H7 (cell line): Measurements from ENCODE around the gene FMN2. TPM values are rescaled to one million over a fixed set of nuclear protein-coding genes. Genes with fewer than 3 reads are reported as not detected.

Source experiments
- DNase-seq: peaks from one replicate; pipeline ENCODE4 v3.0.0; 2012
- H3K27me3 ChIP-seq: 2 replicates; pipeline ENCODE4 v1.6.0; 2011; ENCODE audit warnings: mild to moderate bottlenecking, low read length; ENCODE audit not compliant: control insufficient read depth, insufficient read depth
- H3K36me3 ChIP-seq: replicated peaks from 2 replicates; pipeline ENCODE4 v1.5.1; 2011; ENCODE audit warnings: low read length; ENCODE audit not compliant: control insufficient read depth, insufficient read depth
- H3K4me3 ChIP-seq: 2 replicates; pipeline ENCODE4 v1.5.1; 2011; ENCODE audit warnings: low read depth, mild to moderate bottlenecking, control low read depth, low read length, moderate library complexity; ENCODE audit not compliant: insufficient read depth
- total RNA-seq: library from RNA; depleted of rRNA; stranded (reverse); fragments of >200 nt; shearing (Covaris generic); gene quantifications from 2 replicates; pipeline ENCODE4 v1.2.3, GENCODE V29; 2014

FMN2 gene
- total RNA-seq, 1 experiment from 2014 or later: 0.83 TPM

DNA sequence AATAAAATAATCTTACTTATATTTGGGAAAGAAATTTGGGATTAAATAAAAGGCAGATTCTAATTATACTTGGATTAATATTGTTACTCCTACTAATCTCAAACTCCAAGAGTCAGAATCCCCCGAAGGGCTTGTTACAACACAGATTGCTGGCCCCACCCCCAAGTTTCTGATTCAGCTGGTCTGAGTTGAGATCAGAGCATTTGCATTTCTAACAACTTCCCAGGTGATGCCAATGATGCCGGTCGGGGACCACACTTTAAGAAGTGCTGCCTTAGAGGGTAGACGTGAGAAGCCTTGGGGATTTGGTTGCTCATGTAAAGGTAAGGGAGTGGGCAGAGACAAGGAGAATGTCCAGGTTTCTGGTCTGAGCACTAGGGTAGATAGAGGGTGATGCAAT lies 47.2 kb downstream of the FMN2 start:
- H3K4me3 ChIP-seq: no peak overlapping the region
- no peaks in the 10 kb centered on the region for H3K36me3 ChIP-seq
- no peaks in the 10 kb centered on the region for H3K27me3 ChIP-seq
- peak; percentile 19 for DNase-seq

DNA sequence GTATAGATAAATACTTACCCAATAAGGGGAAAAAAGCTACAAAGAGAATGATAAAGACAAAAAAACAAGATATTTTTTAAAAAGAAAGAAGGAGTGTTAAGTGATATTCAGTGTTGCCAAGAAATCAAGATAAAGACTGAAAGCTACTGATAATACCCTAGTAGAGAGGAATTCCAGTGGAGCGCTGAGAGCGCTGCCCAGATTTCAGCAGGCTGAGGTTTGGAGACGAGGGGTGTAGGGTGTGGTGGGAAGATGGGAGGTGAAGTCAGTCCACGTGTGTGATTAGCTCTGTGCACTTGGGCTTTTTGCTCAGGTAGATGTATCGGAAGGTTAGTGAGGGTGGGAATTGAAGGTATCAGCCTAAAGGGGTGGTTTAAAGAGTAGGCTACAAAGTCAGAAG lies 47.8 kb downstream of the FMN2 start:
- Histone ChIP-seq H3K4me3 (no peak overlapping the region), H3K36me3 (no peaks in the 10 kb centered on the region), H3K27me3 (no peaks in the 10 kb centered on the region)
- no peak for DNase-seq

DNA sequence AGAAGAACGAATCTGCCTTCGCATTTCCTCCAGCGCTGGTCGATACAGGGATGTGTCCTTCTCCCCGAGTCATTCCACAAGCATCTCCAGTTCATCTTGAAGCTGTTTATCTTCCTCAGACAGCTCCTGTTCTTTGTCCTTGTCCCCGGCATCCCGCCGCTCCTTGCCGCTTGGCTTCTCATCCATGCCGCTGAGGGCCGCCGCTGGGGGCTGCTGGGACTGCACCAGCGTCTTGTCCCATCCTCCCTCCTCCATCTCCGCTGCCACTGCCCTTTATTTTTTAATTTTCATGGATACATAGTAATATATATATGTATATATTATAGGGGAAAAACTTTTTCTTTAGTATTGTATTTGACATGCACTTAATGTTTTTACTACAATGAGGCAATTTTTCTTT lies 53.4 kb downstream of the FMN2 start:
- no peak overlapping the region for H3K4me3 ChIP-seq
- H3K27me3 ChIP-seq: no peaks in the 10 kb centered on the region
- no peak for DNase-seq
- no peaks in the 10 kb centered on the region for H3K36me3 ChIP-seq

DNA sequence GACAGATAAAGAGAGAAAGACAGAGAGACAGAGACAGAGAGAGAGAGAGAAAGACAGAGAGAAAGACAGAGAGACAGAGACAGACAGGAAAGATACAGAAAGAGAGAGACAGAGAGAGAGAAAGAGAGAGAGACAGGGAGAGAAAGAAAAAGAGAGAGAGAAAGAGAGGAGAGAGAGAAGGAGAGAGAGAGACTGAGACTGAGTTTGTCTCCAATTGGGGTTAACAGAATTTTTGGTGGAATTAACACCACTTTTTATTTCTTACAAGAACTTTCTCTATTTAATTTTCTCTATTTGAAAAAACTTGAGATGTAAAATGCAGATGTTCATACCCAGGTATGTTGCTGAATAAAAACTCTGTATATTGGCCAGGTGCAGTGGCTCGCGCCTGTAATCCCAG lies 56.6 kb downstream of the FMN2 start:
- no peak for DNase-seq
- Histone ChIP-seq H3K4me3 (no peak overlapping the region), H3K36me3 (no peaks in the 10 kb centered on the region), H3K27me3 (no peaks in the 10 kb centered on the region)

DNA sequence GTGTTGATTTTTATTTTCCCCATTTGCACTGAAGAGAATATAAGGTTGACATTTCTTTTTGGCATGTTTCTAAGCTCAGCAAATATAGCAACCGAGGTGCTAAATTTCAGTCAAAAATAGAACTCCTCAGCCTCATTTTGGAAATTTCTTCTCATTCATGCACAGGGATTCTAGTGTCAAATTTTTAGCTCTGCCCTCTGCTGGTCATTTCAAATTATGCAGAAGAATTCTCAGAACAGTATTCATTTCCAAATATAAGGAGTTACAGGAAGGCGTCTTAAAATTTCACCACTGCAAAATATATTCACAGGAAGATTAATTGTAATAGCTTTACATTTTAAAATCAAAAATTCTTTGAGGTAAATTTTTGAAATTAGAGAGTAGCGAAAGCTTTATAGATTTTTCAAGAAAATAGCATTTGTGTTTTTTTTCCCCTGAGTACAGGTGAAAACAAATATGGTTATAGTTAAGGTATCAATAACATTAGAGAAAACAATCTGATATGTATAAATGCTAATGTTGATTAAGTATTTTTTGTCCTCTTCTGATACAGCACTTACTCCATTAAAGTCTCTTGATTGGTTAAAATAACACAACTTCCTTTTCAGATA lies 57.9 kb downstream of the FMN2 start:
- Histone ChIP-seq H3K4me3 (no peak overlapping the region), H3K36me3 (no peaks in the 10 kb centered on the region), H3K27me3 (no peaks in the 10 kb centered on the region)
- DNase-seq: peak; percentile 25

DNA sequence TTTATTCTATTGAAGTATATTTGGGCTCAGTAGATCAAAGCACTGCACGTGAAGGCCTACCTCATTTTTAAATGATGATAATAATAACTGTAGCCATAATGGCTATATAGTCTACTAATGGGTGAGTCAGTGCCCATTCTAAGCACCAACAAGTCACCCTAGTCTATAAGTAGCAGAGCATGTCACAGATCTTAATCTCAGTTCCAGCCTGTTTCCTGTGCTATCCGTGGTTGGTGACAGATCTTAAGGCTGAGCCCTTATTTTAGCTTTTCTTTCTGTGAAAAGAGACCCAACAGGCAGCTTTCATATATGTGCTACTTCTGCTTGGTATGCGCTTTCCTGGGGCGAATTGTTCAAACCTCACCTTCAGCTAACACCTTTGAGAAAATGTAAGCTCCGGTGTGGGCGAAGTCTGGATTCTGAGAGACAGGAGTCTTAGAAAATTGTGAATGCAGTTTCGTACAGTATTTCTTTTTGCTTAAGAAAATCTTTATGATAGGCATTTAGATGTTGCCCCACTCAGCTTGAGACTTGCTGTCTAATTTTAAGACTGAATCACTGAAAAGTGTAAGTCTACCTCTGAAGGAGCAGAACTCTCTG lies 59.6 kb downstream of the FMN2 start:
- DNase-seq: no peak
- H3K36me3 ChIP-seq: no peaks in the 10 kb centered on the region
- no peak overlapping the region for H3K4me3 ChIP-seq
- H3K27me3 ChIP-seq: no peaks in the 10 kb centered on the region

DNA sequence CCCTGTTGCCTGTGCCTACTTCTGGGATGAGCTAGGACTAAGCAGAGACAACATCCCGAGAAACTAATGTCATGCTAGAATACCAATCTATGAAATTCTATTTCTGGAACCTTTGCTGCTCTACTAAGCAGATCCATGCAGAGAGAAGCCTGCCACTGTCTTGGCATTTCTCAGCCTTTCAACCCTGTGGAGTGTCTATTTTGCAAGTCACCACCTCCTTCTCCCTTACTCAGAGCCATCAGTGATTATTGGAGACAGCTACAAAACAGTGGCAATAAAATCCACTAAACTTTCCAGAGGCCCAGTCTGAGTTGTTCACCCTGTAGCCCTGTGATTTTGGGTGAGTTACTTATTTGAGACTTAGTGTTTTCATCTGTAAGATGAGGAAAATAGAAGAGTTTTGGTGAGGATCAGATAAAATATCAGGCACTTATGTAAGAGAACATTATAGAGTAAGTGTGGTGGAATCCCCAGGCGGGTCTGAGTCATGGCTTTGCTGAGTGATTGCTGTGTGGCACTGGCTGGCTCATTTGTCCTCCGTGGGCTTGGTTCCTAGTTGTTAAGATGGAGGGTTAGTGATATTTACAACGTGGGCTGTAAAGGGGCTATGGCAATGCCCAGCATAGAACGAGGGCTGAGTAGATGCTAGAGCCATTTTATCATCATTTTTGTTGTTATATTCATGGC lies 61.1 kb downstream of the FMN2 start:
- no peaks in the 10 kb centered on the region for H3K27me3 ChIP-seq
- H3K4me3 ChIP-seq: no peak overlapping the region
- no peak for DNase-seq
- no peaks in the 10 kb centered on the region for H3K36me3 ChIP-seq

DNA sequence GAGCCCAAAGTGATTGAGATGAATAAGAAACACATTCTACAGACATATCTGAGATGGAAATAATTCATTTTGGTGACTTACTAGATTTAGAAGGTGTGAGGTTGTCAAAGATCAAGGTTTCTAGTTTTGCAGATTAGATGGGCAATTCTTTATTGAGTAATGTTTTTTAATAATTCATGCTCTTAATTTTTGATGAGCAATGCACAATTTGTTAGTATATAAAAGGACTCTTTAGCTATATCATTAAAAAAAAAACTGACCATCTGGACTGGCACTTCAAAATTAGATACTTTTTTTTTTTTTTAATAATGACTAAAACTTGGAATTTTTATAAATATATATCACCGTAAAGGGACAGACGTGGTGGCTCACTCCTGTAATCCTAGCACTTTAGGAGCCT lies 63.9 kb downstream of the FMN2 start:
- no peak for DNase-seq
- no peaks in the 10 kb centered on the region for H3K27me3 ChIP-seq
- no peak overlapping the region for H3K4me3 ChIP-seq
- H3K36me3 ChIP-seq: no peaks in the 10 kb centered on the region

DNA sequence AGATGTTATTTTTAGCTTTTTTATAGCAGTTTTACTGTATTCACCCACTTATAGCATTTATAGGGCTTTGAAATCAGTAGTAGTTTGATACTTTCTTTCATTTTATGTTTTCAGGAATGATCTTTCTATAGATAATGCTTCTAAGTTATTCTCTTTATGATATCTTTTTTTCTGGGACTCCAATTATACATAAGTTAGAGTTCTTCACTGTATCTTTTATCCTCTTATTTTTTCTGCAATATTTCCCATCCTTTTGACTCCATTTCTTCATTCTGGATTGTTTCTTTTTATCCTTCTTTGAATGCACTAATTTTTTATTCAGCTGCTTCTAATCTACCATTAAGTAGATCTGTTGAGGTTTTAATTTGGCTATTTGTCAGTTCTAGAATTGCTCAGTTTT lies 73.1 kb downstream of the FMN2 start:
- DNase-seq: no peak
- Histone ChIP-seq H3K4me3 (no peak overlapping the region), H3K27me3 (no peaks in the 10 kb centered on the region), H3K36me3 (no peaks in the 10 kb centered on the region)

DNA sequence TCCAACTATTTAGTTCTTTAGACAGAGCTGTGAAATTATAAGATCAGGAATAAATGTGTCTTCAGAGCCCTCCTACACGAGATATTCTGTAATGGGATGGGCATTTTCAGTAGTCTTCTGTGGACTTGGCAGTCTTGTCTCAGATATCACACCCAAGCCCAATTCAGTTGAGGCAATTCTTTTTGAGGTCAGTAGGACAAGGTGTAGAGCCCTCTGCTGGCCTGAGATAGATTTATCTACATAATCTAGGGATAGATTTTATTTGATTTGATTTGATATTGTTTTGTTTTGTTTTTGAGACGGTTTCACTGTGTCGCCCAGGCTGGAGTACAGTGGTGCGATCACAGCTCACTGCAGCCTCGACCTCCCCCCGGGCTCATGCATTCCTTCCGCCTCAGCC lies 77.5 kb downstream of the FMN2 start:
- no peaks in the 10 kb centered on the region for H3K36me3 ChIP-seq
- H3K4me3 ChIP-seq: no peak overlapping the region
- no peaks in the 10 kb centered on the region for H3K27me3 ChIP-seq
- no peak for DNase-seq

DNA sequence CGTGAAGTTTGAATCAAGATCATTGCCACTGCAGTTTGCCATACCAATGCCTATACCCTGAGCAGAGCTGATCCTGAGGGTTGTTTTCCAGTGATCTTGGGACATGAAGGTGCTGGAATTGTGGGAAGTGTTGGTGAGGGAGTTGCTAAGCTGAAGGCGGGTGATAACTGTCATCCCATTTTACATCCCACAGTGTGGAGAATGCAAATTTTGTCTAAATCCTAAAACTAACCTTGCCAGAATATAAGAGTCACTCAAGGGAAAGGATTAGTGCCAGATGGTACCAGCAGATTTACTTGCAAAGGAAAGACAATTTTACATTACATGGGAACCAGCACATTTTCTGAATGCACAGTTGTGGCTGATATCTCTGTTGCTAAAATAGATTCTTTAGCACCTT lies 78.6 kb downstream of the FMN2 start:
- Histone ChIP-seq H3K36me3 (no peaks in the 10 kb centered on the region), H3K4me3 (no peak overlapping the region), H3K27me3 (no peaks in the 10 kb centered on the region)
- no peak for DNase-seq

DNA sequence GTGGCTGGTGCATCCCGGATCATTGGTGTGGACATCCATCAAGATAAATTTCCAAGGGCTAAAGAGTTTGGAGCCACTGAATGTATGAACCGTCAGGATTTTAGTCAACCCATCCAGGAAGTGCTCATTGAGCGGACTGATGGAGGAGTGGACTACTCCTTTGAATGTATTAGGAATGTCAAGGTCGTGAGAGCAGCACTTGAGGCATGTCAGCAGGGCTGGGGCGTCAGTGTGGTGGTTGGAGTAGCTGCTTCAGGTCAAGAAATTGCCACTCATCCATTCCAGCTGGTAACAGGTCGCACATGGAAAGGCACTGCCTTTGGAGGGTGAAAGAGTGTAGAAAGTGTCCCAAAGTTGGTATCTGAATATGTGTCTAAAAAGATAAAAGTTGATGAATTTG lies 79.1 kb downstream of the FMN2 start:
- no peaks in the 10 kb centered on the region for H3K27me3 ChIP-seq
- no peak for DNase-seq
- no peak overlapping the region for H3K4me3 ChIP-seq
- no peaks in the 10 kb centered on the region for H3K36me3 ChIP-seq

DNA sequence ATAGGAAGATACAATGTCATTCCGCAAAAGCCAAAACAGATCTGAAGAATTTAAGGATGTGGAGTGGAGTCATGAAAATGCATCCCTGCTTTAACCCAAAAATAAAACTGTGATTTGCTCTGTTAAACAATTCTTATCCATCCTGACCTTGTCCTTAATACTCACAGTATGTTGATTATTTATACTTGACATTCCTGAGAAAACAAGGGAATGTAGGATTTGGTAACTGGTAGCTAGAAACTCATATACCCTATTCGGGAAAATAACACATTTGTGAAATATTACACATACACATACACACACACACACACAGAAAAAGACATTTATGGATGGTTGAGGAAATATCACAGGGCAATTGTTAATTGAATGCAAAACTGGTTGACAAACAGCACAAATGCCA lies 80.2 kb downstream of the FMN2 start:
- DNase-seq: no peak
- Histone ChIP-seq H3K36me3 (no peaks in the 10 kb centered on the region), H3K27me3 (no peaks in the 10 kb centered on the region), H3K4me3 (no peak overlapping the region)

DNA sequence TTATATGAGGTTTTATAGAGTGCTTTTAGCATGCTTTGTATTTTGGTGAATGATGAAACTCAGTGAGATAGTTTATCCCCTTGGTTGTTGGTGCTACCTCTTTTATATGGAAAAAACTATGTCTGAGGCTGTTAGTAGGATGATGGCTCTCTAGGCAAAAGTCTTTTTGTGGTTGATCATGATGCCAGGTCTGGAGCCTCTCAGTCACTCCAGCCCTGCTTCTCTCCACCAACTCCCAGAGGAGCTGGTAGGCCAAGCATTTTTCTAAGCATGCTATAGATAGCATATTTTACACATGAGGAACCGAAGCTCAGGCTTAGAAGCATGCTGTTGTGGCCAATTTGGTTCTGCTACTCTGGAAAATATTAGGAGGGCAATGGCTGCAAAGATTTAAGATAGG lies 82.2 kb downstream of the FMN2 start:
- Histone ChIP-seq H3K27me3 (no peaks in the 10 kb centered on the region), H3K36me3 (no peaks in the 10 kb centered on the region), H3K4me3 (no peak overlapping the region)
- no peak for DNase-seq

DNA sequence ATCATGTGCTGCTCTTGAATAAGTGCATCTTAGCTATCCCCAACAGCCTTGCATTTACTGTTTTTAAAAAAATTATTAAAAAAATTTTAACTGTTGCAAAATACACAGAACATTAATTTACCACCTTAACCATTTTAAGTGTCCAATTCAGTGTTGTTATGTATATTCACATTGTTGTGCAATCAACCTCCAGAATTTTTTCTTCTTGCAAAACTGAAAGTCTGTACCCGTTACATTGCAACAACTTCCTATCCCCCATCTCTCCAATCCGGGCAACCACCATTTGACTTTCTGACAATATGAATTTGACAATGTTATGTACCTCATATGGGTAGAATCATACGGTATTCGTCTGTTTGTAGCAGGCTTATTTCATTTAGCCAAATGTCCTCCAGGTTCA lies 83.1 kb downstream of the FMN2 start:
- DNase-seq: no peak

More for the DNA sequence above, 83.1 kb downstream of the FMN2 start:
- no peak overlapping the region for H3K4me3 ChIP-seq
- no peaks in the 10 kb centered on the region for H3K36me3 ChIP-seq
- H3K27me3 ChIP-seq: no peaks in the 10 kb centered on the region
